AG08395 (cell line): ENCODE results near the gene KLHL28.
"Not testable (repeated sequence)": the region's sequence is repeated elsewhere in the genome, so short reads cannot be mapped to it uniquely, and the experiment has no call there.

Experiments
- DNase-seq: peaks from one replicate; pipeline ENCODE4 v3.0.0; 2012; ENCODE audit warnings: mixed read lengths, low spot score

Gene KLHL28

GRCh38 chr14:44897041-44897844, 64.5 kb downstream of the KLHL28 start:
- DNase-seq = peak; percentile 98

DNA sequence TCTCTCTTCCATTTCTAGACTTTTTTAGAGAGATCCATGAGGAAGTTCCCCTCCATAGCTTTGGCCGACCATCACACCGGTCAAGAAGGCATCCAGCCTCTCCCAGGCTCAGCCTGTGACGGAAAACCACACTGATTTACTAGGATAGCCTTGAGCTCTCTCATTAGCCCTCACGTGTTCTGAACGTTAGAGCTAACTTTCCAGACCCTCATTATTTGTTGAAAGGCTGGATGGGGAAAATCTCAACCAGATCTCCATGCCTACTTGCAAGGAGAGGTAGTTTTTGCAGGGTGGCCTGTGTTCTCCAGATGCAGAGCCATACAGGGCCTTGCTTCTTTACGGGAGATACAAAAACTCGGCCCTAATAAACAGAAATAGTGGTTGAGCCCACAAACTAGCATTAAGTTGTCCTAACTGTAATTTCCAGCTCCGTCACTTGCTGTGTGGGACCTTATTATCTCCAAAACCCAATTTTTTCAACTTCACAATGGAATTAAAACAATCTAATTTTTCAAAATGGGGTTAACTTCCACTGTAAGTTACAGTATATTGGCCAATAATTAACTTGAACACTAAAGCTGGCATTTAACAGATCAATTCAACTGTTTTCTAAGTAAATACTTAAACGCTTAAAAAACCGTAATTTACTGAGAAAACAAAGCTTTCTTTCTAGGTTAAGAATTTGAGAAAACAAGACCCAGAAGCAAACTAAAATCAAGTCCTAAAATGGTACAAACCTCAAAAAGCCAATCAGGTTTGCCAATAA, 65.3 kb downstream of the KLHL28 start:
- DNase-seq = no peak

DNA sequence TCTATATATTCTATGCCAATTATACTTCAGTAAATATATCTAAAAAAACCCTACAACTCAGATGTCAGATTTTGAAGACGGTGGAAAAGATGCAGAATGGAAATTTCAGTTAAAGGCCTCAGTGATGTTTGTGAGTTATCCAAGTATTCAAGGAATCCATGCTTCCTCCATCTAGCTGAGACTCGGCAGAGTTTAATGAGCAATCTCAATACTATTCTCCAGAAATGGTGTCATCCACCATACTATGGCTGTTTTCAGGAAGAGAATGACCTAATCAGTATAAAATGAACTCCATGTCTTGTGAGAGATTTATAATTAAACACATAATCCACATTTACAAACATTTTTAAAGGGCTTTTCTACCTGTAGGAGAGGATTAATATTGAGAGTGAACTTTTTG, 66.0 kb downstream of the KLHL28 start:
- peak; percentile 87 for DNase-seq

- DNase-seq = no peak
Measured at GRCh38 chr14:44893535-44893934, 68.2 kb downstream of the KLHL28 start.

DNA sequence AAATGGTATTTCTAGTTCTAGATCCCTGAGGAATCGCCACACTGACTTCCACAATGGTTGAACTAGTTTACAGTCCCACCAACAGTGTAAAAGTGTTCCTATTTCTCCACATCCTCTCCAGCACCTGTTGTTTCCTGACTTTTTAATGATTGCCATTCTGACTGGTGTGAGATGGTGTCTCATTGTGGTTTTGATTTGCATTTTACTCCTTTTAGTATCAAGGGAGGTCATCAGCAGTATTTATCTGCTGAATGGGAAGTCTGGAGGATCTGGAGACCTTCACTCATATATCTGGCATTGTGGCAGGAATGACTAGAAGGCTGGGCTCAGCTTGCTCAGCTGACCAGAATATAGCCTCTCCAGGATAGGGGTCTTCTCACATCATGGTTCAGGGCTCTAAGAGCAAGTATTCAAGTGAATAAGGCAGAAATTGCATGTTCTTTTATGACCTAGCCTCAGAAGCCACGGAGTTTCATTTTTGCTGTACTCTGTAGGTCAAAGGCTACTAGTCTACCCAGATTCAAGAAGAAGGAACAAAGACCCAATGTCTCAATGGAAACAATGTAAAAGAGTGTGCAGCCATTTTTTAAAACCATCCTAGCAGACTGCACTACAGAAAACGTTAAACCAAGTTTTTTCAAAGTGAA, 69.9 kb downstream of the KLHL28 start:
- DNase-seq = not testable (repeated sequence)

- DNase-seq = no peak
Measured at GRCh38 chr14:44889595-44890471, 71.9 kb downstream of the KLHL28 start.

- DNase-seq = no peak
Measured at GRCh38 chr14:44887596-44887955, 74.2 kb downstream of the KLHL28 start.

GRCh38 chr14:44886860-44887595, 74.7 kb downstream of the KLHL28 start:
- DNase-seq = no peak

- DNase-seq = no peak
Measured at GRCh38 chr14:44880791-44881190, 81.0 kb downstream of the KLHL28 start.
